ENCODE data around the gene HYOU1. TPM values are rescaled to one million over a fixed set of nuclear protein-coding genes. Genes with fewer than 3 reads are reported as not detected.
"Not testable (repeated sequence)": the region's sequence is repeated elsewhere in the genome, so short reads cannot be mapped to it uniquely, and the experiment has no call there.

HYOU1 gene, protein sequence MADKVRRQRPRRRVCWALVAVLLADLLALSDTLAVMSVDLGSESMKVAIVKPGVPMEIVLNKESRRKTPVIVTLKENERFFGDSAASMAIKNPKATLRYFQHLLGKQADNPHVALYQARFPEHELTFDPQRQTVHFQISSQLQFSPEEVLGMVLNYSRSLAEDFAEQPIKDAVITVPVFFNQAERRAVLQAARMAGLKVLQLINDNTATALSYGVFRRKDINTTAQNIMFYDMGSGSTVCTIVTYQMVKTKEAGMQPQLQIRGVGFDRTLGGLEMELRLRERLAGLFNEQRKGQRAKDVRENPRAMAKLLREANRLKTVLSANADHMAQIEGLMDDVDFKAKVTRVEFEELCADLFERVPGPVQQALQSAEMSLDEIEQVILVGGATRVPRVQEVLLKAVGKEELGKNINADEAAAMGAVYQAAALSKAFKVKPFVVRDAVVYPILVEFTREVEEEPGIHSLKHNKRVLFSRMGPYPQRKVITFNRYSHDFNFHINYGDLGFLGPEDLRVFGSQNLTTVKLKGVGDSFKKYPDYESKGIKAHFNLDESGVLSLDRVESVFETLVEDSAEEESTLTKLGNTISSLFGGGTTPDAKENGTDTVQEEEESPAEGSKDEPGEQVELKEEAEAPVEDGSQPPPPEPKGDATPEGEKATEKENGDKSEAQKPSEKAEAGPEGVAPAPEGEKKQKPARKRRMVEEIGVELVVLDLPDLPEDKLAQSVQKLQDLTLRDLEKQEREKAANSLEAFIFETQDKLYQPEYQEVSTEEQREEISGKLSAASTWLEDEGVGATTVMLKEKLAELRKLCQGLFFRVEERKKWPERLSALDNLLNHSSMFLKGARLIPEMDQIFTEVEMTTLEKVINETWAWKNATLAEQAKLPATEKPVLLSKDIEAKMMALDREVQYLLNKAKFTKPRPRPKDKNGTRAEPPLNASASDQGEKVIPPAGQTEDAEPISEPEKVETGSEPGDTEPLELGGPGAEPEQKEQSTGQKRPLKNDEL
- 73.7 and 77.3 TPM in 2 replicates for total RNA-seq
- 85.6 and 116 TPM in 2 replicates for polyA plus RNA-seq
- polyA plus RNA-seq (2012): 65.1 and 73.4 TPM in 2 replicates
- 242 and 296 TPM in 2 replicates for polyA minus RNA-seq (ENCODE audit: low replicate concordance)

DNA sequence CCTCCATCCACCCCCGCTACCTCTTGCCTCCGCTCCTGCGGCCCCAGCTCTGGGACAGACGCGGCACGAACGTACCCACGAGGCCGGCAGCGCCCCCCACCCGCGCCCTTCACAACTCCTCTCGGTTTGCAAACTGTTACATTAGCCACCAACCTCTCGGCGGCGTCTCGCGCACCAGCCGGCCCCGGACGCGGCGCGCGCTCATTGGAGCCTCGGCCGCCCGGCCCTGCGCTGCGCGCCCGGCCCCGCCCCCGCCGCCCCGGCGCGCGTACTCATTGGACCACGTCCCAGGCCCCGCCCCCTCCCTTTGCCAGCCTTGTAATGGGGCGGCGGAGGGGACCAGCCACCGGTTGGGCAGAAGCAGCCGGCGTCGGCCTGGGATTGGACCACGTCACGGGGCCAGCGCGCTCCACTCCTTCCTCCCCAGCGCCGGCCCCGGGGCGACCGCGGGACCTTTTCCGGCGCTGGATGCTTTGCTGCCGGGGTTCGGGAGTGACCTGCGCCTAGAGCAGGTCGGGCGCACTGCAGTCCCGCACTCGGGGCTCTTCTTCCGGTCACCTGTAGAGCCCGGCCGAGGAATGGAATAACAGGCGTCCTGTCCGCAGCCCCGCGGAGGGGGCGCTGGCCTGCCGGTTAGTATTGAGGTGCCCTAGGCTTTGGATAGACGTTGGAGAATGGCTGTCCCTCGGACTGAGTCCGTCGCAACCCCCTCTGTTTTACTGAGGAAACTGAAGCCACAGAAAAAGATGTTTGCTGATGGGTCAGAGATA is at the start of gene HYOU1:
Gene HYOU1 (minus strand): TSS at position 206 of the 770 bp plus-strand sequence. CDS start 1,045 bp downstream, outside the sequence.
- Histone ChIP-seq H3K27me3 (ENCODE audit: control insufficient read depth, insufficient read depth, low read length) (no peaks in the 10 kb centered on the region), H4K20me1 (ENCODE audit: control insufficient read depth, extremely low read depth, insufficient read depth, low read length) (no peaks in the 10 kb centered on the region), H3K9ac (ENCODE audit: insufficient read depth, low read length) (peak within 1 kb of the TSS; percentile 96), H3K27ac (ENCODE audit: insufficient read depth, low read length) (peak within 1 kb of the TSS; percentile 89), H3K4me3 (replicated peaks in 1 of 4; ENCODE audit: control extremely low read depth in 1 of 4, insufficient read depth in 1 of 4, low read depth in 3 of 4, low read length in 4 of 4) (peak within 1 kb of the TSS; percentile 77 to 94 (median 88)), H3K4me1 (ENCODE audit: control insufficient read depth, extremely low read depth, insufficient read depth, low read length) (no peaks in the 10 kb centered on the region), H3K9me3 (ENCODE audit: control insufficient read depth, insufficient read depth, low read depth, low read length) (no peaks in the 10 kb centered on the region), H2AFZ (ENCODE audit: low read length) (peak within 1 kb of the TSS; percentile 63), H3K4me2 (ENCODE audit: extremely low read depth, insufficient read depth, low read length) (peak within 1 kb of the TSS; percentile 98), H3K79me2 (ENCODE audit: control insufficient read depth, insufficient read depth, low read length) (peaks cover 21% of the 10 kb centered on the region), H3K36me3 (ENCODE audit: control insufficient read depth, insufficient read depth, low read length) (peaks cover 19% of the 10 kb centered on the region)
- TF ChIP-seq CTCF (conservative IDR thresholded peaks at IDR 0.05 in 1 of 2, IDR thresholded peaks at IDR 0.05 in 1 of 2; ENCODE audit: low read depth in 1 of 2, low read length in 2 of 2) (peak; percentile 15 to 40), EZH2 (IDR thresholded peaks at IDR 0.05; ENCODE audit: low read length, missing control alignments) (no peak)
- peak; percentile 93 to 95 for DNase-seq (ENCODE audit: low read depth in 2 of 2)

- H3K4me1 ChIP-seq (ENCODE audit: control insufficient read depth, extremely low read depth, insufficient read depth, low read length): peaks cover 20% of the 10 kb centered on the region
- no peaks in the 10 kb centered on the region for H3K36me3 ChIP-seq (ENCODE audit: control insufficient read depth, insufficient read depth, low read length)
- H3K4me2 ChIP-seq (ENCODE audit: extremely low read depth, insufficient read depth, low read length): no peak overlapping the region
- no peak for DNase-seq (ENCODE audit: low read depth in 2 of 2)
- no peaks in the 10 kb centered on the region for H4K20me1 ChIP-seq (ENCODE audit: control insufficient read depth, extremely low read depth, insufficient read depth, low read length)
- no peaks in the 10 kb centered on the region for H3K9me3 ChIP-seq (ENCODE audit: control insufficient read depth, insufficient read depth, low read depth, low read length)
- no peak overlapping the region for H2AFZ ChIP-seq (ENCODE audit: low read length)
- peaks cover 25% of the 10 kb centered on the region for H3K79me2 ChIP-seq (ENCODE audit: control insufficient read depth, insufficient read depth, low read length)
- no peak overlapping the region for H3K9ac ChIP-seq (ENCODE audit: insufficient read depth, low read length)
- H3K27ac ChIP-seq (ENCODE audit: insufficient read depth, low read length): no peak overlapping the region
- H3K4me3 ChIP-seq (replicated peaks in 1 of 4; ENCODE audit: control extremely low read depth in 1 of 4, insufficient read depth in 1 of 4, low read depth in 3 of 4, low read length in 4 of 4): no peak overlapping the region
- no peak for TF ChIP-seq CTCF (conservative IDR thresholded peaks at IDR 0.05 in 1 of 2, IDR thresholded peaks at IDR 0.05 in 1 of 2; ENCODE audit: low read depth in 1 of 2, low read length in 2 of 2)
- TF ChIP-seq EZH2 (IDR thresholded peaks at IDR 0.05; ENCODE audit: low read length, missing control alignments): no peak
- H3K27me3 ChIP-seq (ENCODE audit: control insufficient read depth, insufficient read depth, low read length): no peaks in the 10 kb centered on the region
Measured at GRCh38 chr11:119103793-119104192, 46.8 kb upstream of the HYOU1 start.

DNA sequence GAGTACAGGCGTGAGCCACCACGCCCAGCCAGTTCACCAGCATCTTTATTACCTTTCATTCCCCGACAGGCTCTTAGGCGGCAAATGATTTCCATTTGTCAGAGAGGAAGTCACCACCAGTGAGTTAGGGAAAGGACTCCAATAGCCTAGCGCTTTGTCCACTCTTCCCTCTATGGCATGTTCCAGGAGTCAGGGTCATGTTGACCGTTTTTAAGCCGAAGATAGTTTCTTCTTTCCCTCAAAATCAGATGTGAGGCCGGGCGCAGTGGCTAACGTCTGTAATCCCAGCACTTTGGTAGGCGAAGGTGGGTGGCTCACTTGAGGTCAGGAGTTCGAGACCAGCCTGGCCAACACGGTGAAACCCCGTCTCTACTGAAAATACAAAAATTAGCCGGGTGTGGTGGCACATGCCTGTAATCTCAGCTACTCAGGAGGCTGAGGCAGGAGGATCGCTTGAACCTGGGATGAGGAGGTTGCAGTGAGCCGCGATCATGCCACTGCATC is 46.2 kb upstream of the HYOU1 start:
- peak overlapping the region; percentile 96 for H3K27ac ChIP-seq (ENCODE audit: insufficient read depth, low read length)
- H3K36me3 ChIP-seq (ENCODE audit: control insufficient read depth, insufficient read depth, low read length); H4K20me1 ChIP-seq (ENCODE audit: control insufficient read depth, extremely low read depth, insufficient read depth, low read length); DNase-seq (ENCODE audit: low read depth in 2 of 2); H3K9me3 ChIP-seq (ENCODE audit: control insufficient read depth, insufficient read depth, low read depth, low read length); H2AFZ ChIP-seq (ENCODE audit: low read length); H3K27me3 ChIP-seq (ENCODE audit: control insufficient read depth, insufficient read depth, low read length); H3K9ac ChIP-seq (ENCODE audit: insufficient read depth, low read length): not testable (repeated sequence)
- H3K4me2 ChIP-seq (ENCODE audit: extremely low read depth, insufficient read depth, low read length): peak overlapping the region; percentile 58
- peaks cover 22% of the 10 kb centered on the region for H3K79me2 ChIP-seq (ENCODE audit: control insufficient read depth, insufficient read depth, low read length)
- H3K4me3 ChIP-seq (replicated peaks in 1 of 4; ENCODE audit: control extremely low read depth in 1 of 4, insufficient read depth in 1 of 4, low read depth in 3 of 4, low read length in 4 of 4): peak overlapping the region in 1 of 4 experiments; percentile 83
- peaks cover 15% of the 10 kb centered on the region for H3K4me1 ChIP-seq (ENCODE audit: control insufficient read depth, extremely low read depth, insufficient read depth, low read length)
